A673 (cell line): ENCODE measurements around the gene HECW1. TPM values are rescaled to one million over a fixed set of nuclear protein-coding genes. Genes with fewer than 3 reads are reported as not detected.

Experiments used
- BruUV-seq: library from RNA; stranded (reverse); fragments of 400-500 nt; replicated peaks from 2 replicates; lab custom pipeline; 2021; lab: Mats Ljungman, UMichigan
- CTCF ChIA-PET: fragments of 300-600 bp; sonication (Branson Sonifier 250); formaldehyde crosslinking; loops from one replicate; lab custom pipeline; 2022; ENCODE audit warnings: antibody characterized with exemption; lab: Charles Lee
- POLR2A ChIA-PET: fragments of 300-600 bp; sonication (Branson Sonifier 250); formaldehyde crosslinking; loops from one replicate; lab custom pipeline; 2022; ENCODE audit warnings: antibody characterized with exemption; ENCODE audit not compliant: low non-redundant PET; lab: Charles Lee
- DNase-seq: peaks from one replicate; pipeline ENCODE4 v3.0.0-alpha.2; 2015; ENCODE audit warnings: low spot score
- H3K27ac ChIP-seq: fragments of 200-600 bp; sonication (generic); 2 replicates; pipeline ENCODE4 v1.5.1; 2016; ENCODE audit warnings: mixed run types, low read depth, mild to moderate bottlenecking, mixed read lengths, antibody characterized with exemption, low read length; ENCODE audit not compliant: poor library complexity, severe bottlenecking
- H3K27me3 ChIP-seq: fragments of 200-600 bp; sonication (generic); replicated peaks from 2 replicates; pipeline ENCODE4 v1.6.1; 2017; ENCODE audit warnings: mixed run types, low read depth, mild to moderate bottlenecking, mixed read lengths, antibody characterized with exemption, low read length; ENCODE audit not compliant: insufficient read depth, poor library complexity
- H3K36me3 ChIP-seq: fragments of 200-600 bp; sonication (generic); 2 replicates; pipeline ENCODE4 v1.6.1; 2016; ENCODE audit warnings: mixed run types, mild to moderate bottlenecking, mixed read lengths, antibody characterized with exemption, low read length; ENCODE audit not compliant: insufficient read depth, poor library complexity, severe bottlenecking
- H3K4me1 ChIP-seq: fragments of 200-600 bp; sonication (generic); 2 replicates; pipeline ENCODE4 v1.6.1; 2017; ENCODE audit warnings: mixed run types, mild to moderate bottlenecking, mixed read lengths, antibody characterized with exemption, low read length; ENCODE audit not compliant: insufficient read depth, poor library complexity, severe bottlenecking
- H3K4me3 ChIP-seq: fragments of 200-600 bp; sonication (generic); 2 replicates; pipeline ENCODE4 v1.5.1; 2016; ENCODE audit warnings: low read depth, mixed run types, mild to moderate bottlenecking, mixed read lengths, low read length; ENCODE audit not compliant: poor library complexity, severe bottlenecking
- H3K9me3 ChIP-seq: fragments of 200-600 bp; sonication (generic); 2 replicates; pipeline ENCODE4 v1.6.1; 2016; ENCODE audit warnings: mixed run types, low read depth, mild to moderate bottlenecking, mixed read lengths, antibody characterized with exemption, low read length; ENCODE audit not compliant: poor library complexity, severe bottlenecking
- CTCF ChIP-seq: fragments of 300-800, 200-600 bp; sonication (generic); conservative IDR thresholded peaks from 2 replicates; pipeline ENCODE4 v1.5.1; 2017; ENCODE audit warnings: low read depth, mild to moderate bottlenecking, antibody characterized with exemption, low read length, moderate library complexity, mixed read lengths
- EZH2 ChIP-seq: fragments of 200-600 bp; sonication (generic); IDR thresholded peaks from 2 replicates; pipeline ENCODE4 v1.6.1; 2017; ENCODE audit warnings: borderline replicate concordance, low read depth, mild to moderate bottlenecking, mixed read lengths, antibody characterized with exemption, low read length; ENCODE audit not compliant: poor library complexity, severe bottlenecking
- intact Hi-C: fragments of 100-400 bp; cut with micrococcal nuclease; formaldehyde crosslinking; loops from one replicate; pipeline ENCODE4 v1.10.0; 2022; ENCODE audit not compliant: unreplicated experiment
- total RNA-seq: library from RNA; stranded (reverse); gene quantifications from 2 replicates; pipeline ENCODE4 v1.2.3, GENCODE V29; 2021

HECW1 gene
- total RNA-seq, 1 experiment from 2014 or later: 0.39 TPM

GRCh38 chr7:43492896-43493295 lies 380.4 kb downstream of the HECW1 start:
- Histone ChIP-seq H3K9me3 (no peaks in the 10 kb centered on the region), H3K4me1 (no peaks in the 10 kb centered on the region), H3K27ac (no peak overlapping the region), H3K4me3 (no peak overlapping the region), H3K36me3 (no peaks in the 10 kb centered on the region), H3K27me3 (no peaks in the 10 kb centered on the region)
- BruUV-seq: no TSS peak
- no peak for TF ChIP-seq CTCF
- no peak for TF ChIP-seq EZH2
- no peak for DNase-seq
- intact Hi-C loops: no loop called here
- ChIA-PET POLR2A (no interaction called here), CTCF (no interaction called here)

DNA sequence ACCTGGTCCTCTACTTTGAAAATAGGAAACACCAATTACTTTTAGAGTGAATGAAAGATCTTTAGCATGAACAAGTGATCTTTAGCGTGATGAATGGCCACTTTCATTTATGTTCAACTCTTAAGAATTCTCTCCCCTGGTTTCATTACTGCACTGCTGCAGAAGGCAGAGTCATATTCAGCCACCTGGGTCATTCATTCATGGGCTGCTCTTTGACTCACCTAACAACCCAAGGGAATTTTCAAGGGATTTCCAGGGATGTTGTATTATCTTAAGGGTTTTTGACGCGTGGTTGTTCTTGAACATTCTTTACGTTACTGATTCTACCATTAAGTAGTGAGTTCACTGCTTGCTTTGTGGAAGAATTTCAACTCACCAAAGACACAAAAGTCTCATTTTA lies 383.1 kb downstream of the HECW1 start:
- BruUV-seq: no TSS peak
- ChIA-PET CTCF (no interaction called here), POLR2A (no interaction called here)
- Histone ChIP-seq H3K36me3 (no peaks in the 10 kb centered on the region), H3K9me3 (no peaks in the 10 kb centered on the region), H3K27ac (no peak overlapping the region), H3K4me1 (no peaks in the 10 kb centered on the region), H3K27me3 (no peaks in the 10 kb centered on the region), H3K4me3 (no peak overlapping the region)
- DNase-seq: no peak
- no peak for TF ChIP-seq EZH2
- TF ChIP-seq CTCF: no peak
- intact Hi-C loops: no loop called here

DNA sequence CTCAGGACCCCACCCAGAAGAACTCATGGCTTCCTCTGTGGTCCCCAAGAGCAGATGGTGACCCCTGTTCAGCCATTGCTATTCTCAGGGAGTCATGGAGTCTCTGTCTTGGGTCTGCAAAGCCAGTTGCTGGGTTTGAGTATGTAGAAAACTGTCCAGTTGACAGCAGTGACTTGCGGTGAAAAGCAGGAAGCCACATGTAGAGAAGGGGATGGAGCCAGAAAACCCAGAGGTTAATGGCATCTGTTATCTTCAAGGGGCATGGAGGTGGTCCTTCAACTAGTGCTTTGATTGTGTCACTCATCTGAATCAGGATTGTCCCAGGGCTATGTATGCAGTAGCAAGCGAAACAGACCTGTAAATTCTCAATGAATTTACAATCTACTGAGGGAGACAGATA lies 384.1 kb downstream of the HECW1 start:
- Histone ChIP-seq H3K9me3 (no peaks in the 10 kb centered on the region), H3K36me3 (no peaks in the 10 kb centered on the region), H3K4me3 (no peak overlapping the region), H3K27me3 (no peaks in the 10 kb centered on the region), H3K4me1 (no peaks in the 10 kb centered on the region), H3K27ac (no peak overlapping the region)
- DNase-seq: no peak
- no TSS peak for BruUV-seq
- TF ChIP-seq EZH2 (no peak), CTCF (no peak)
- ChIA-PET CTCF (interaction anchor here (0.5 kb wide), 1 partner anchor 266 kb away, joined by 7 read pairs; no protein-coding TSS in a partner anchor), POLR2A (interaction anchor here (0.6 kb wide), 1 partner anchor 233 kb away, joined by 4 read pairs; no protein-coding TSS in a partner anchor)
- intact Hi-C loops: no loop called here
